K562 (cell line): ENCODE data around the gene MPPED1. TPM values are rescaled to one million over a fixed set of nuclear protein-coding genes. Genes with fewer than 3 reads are reported as not detected.

Experiments
- ATAC-seq: fragments of 200-7000 bp; cut with Tn5 transposase; 3 replicates; pipeline ENCODE4 v1.9.1; 2020; ENCODE audit warnings: moderate library complexity
- BruUV-seq: library from RNA; stranded (reverse); fragments of 400-500 nt; replicated peaks from 2 replicates; lab custom pipeline; 2021; lab: Mats Ljungman, UMichigan
- CTCF ChIA-PET: fragments of 300-600 bp; formaldehyde crosslinking; extraction: SDS; loops from one replicate; lab custom pipeline; 2021; ENCODE audit warnings: low intra/inter-chr PET ratio; lab: Yijun Ruan, JAX
- POLR2A ChIA-PET: fragments of 300-600, 350-650 bp; sonication (Branson Sonifier 250); formaldehyde crosslinking; extraction: SDS; loops from one replicate; lab custom pipeline; 2021; ENCODE audit warnings: antibody characterized with exemption, inconsistent platforms; lab: Yijun Ruan, JAX
- DNase-seq, 4 experiments: peaks; one replicate each; pipeline versions ENCODE4 v3.0.0 to v3.0.0-alpha.2; 2011 to 2018; ENCODE audit warnings: low spot score in 3 of 4, mixed read lengths in 3 of 4; ENCODE audit errors: extremely low read depth in 1 of 4
- FAIRE-seq: peaks from 2 replicates; lab custom pipeline; 2011; peaks lifted over from hg19 to GRCh38; lab: Jason Lieb, UNC
- H2AFZ ChIP-seq: 2 replicates; pipeline ENCODE4 v1.6.0; 2011; ENCODE audit warnings: low read depth, low read length, control low read depth, inconsistent platforms
- H3K27ac ChIP-seq: fragments of 200-600 bp; 3 replicates; pipeline ENCODE4 v1.8.0; 2011; ENCODE audit warnings: low read depth, mild to moderate bottlenecking, control low read depth, inconsistent platforms, low read length, moderate library complexity, mixed read lengths; ENCODE audit errors: extremely low read depth
- H3K27me3 ChIP-seq, 2 experiments: fragments of 300-600 bp in 1 of 2; 2 replicates in 1 of 2; 3 replicates in 1 of 2; pipeline versions ENCODE4 v1.6.0 to v1.8.0; 2011; ENCODE audit warnings: inconsistent platforms in 2 of 2, low read length in 2 of 2, mild to moderate bottlenecking in 1 of 2, mixed read lengths in 1 of 2, moderate library complexity in 1 of 2; ENCODE audit not compliant: control insufficient read depth in 2 of 2, insufficient read depth in 2 of 2
- H3K36me3 ChIP-seq: fragments of 300-600 bp; 3 replicates; pipeline ENCODE4 v1.8.0; 2011; ENCODE audit warnings: mild to moderate bottlenecking, low read length, inconsistent platforms; ENCODE audit not compliant: control insufficient read depth, insufficient read depth
- H3K4me1 ChIP-seq, 2 experiments: fragments of 200-600 bp in 1 of 2; replicated peaks in 1 of 2; 2 replicates in 1 of 2; 3 replicates in 1 of 2; pipeline versions ENCODE4 v1.5.1 to v1.8.0; 2011; ENCODE audit warnings: inconsistent platforms in 2 of 2, low read length in 2 of 2, mild to moderate bottlenecking in 1 of 2, mixed read lengths in 1 of 2, moderate library complexity in 1 of 2; ENCODE audit not compliant: control insufficient read depth in 2 of 2, insufficient read depth in 2 of 2
- H3K4me2 ChIP-seq: 2 replicates; pipeline ENCODE4 v1.6.1; 2011; ENCODE audit warnings: low read length, control low read depth, inconsistent platforms, mixed read lengths; ENCODE audit not compliant: insufficient read depth
- H3K4me3 ChIP-seq: fragments of 200-600 bp; sonication (generic), shearing (Covaris generic); 2 replicates; pipeline ENCODE4 v1.5.1; 2016; ENCODE audit warnings: control low read depth, inconsistent platforms
- H3K79me2 ChIP-seq: fragments of 200-600 bp; 3 replicates; pipeline ENCODE4 v1.8.0; 2011; ENCODE audit warnings: low read length, inconsistent platforms; ENCODE audit not compliant: control insufficient read depth, insufficient read depth
- H3K9ac ChIP-seq, 2 experiments: 2 replicates each; pipeline versions ENCODE4 v1.6.0 to v1.6.1; 2011; ENCODE audit warnings: low read depth in 2 of 2, low read length in 2 of 2, control low read depth in 1 of 2, inconsistent platforms in 1 of 2, mild to moderate bottlenecking in 1 of 2, mixed read lengths in 1 of 2; ENCODE audit not compliant: insufficient read depth in 1 of 2
- H3K9me1 ChIP-seq: one replicate; pipeline ENCODE4 v1.6.0; 2011; ENCODE audit warnings: inconsistent platforms, mild to moderate bottlenecking, low read length, moderate library complexity; ENCODE audit not compliant: control insufficient read depth, insufficient read depth
- H3K9me3 ChIP-seq: replicated peaks from 2 replicates; pipeline ENCODE4 v1.5.1; 2011; ENCODE audit warnings: low read depth, low read length, inconsistent platforms; ENCODE audit not compliant: control insufficient read depth, insufficient read depth
- H4K20me1 ChIP-seq: replicated peaks from 2 replicates; pipeline ENCODE4 v1.6.1; 2011; ENCODE audit warnings: low read length, inconsistent platforms, mixed read lengths; ENCODE audit not compliant: control insufficient read depth, insufficient read depth
- BCOR ChIP-seq: fragments of 450-650 bp; IDR thresholded peaks from 2 replicates; pipeline ENCODE4 v1.6.1; 2016
- CC2D1A ChIP-seq: fragments of 450-650 bp; IDR thresholded peaks from 2 replicates; pipeline ENCODE4 v1.6.1; 2017; ENCODE audit warnings: mild to moderate bottlenecking
- EGR1 ChIP-seq: fragments of 450-650 bp; conservative IDR thresholded peaks from 2 replicates; pipeline ENCODE4 v1.6.1; 2017; ENCODE audit warnings: mild to moderate bottlenecking
- KLF13 ChIP-seq: fragments of 450-650 bp; IDR thresholded peaks from 2 replicates; pipeline ENCODE4 v1.6.1; 2016; ENCODE audit warnings: missing genetic modification characterization, low read depth, mild to moderate bottlenecking, missing compliant biosample characterization, moderate library complexity, borderline replicate concordance
- MYNN ChIP-seq, 2 experiments: sonication (generic); formaldehyde crosslinking in 1 of 2; IDR thresholded peaks; 2 replicates each; pipeline versions ENCODE4 v1.5.0 to v1.6.1; 2016 to 2020; ENCODE audit warnings: antibody characterized with exemption in 1 of 2, missing genetic modification reagents in 1 of 2
- NUFIP1 ChIP-seq: fragments of 450-650 bp; IDR thresholded peaks from 2 replicates; pipeline ENCODE4 v1.6.1; 2018; ENCODE audit not compliant: partially characterized antibody
- PHB2 ChIP-seq: fragments of 450-650 bp; IDR thresholded peaks from 2 replicates; pipeline ENCODE4 v1.6.1; 2017; ENCODE audit warnings: low read depth
- ZBTB17 ChIP-seq: fragments of 450-650 bp; formaldehyde crosslinking; IDR thresholded peaks from 2 replicates; pipeline ENCODE4 v1.4.0; 2020; ENCODE audit warnings: mild to moderate bottlenecking
- ZFP30 ChIP-seq: fragments of 250-450 bp; sonication (Bioruptor Pico); IDR thresholded peaks from 2 replicates; pipeline ENCODE4 v1.8.0; 2022; ENCODE audit warnings: moderate library complexity, mild to moderate bottlenecking, inconsistent platforms, borderline replicate concordance
- ZNF133 ChIP-seq: fragments of 250-450 bp; sonication (Bioruptor Pico); IDR thresholded peaks from 2 replicates; pipeline ENCODE4 v1.4.0; 2020; ENCODE audit warnings: mild to moderate bottlenecking
- ZNF24 ChIP-seq: fragments of 450-650 bp; IDR thresholded peaks from 2 replicates; pipeline ENCODE4 v1.6.1; 2016
- ZNF324 ChIP-seq: fragments of 250-450 bp; sonication (Bioruptor Pico); IDR thresholded peaks from 2 replicates; pipeline ENCODE4 v1.4.0; 2020; ENCODE audit warnings: mild to moderate bottlenecking
- ZNF408 ChIP-seq: fragments of 250-450 bp; sonication (Bioruptor Pico); IDR thresholded peaks from 2 replicates; pipeline ENCODE4 v1.4.0; 2020; ENCODE audit warnings: low read depth, mild to moderate bottlenecking, moderate library complexity
- ZNF444 ChIP-seq: fragments of 250-450 bp; sonication (Bioruptor Pico); IDR thresholded peaks from 2 replicates; pipeline ENCODE4 v1.4.0; 2020; ENCODE audit warnings: mild to moderate bottlenecking, moderate library complexity
- ZNF589 ChIP-seq: fragments of 200-800 bp; sonication (Bioruptor generic); IDR thresholded peaks from 2 replicates; pipeline ENCODE4 v1.6.1; 2016; ENCODE audit warnings: low read depth, missing genetic modification characterization, missing compliant biosample characterization
- ZNF717 ChIP-seq: fragments of 250-450 bp; sonication (Bioruptor Pico); IDR thresholded peaks from 2 replicates; pipeline ENCODE4 v1.5.0; 2021
- WGBS: fragments of 100-300 bp; shearing (Covaris generic); methylation state at CpG from one replicate; pipeline ENCODE4 v1.1.6; 2016; ENCODE audit warnings: low coverage, mixed read lengths; ENCODE audit not compliant: insufficient coverage; ENCODE audit errors: missing lambda C conversion rate; 5-methylcytosine and 5-hydroxymethylcytosine counted together
- in situ Hi-C: fragments of 300-500 bp; cut with MboI; formaldehyde crosslinking; loops from 4 replicates; pipeline ENCODE4 v1.15.0; 2018; ENCODE audit warnings: inconsistent platforms, mixed read lengths
- intact Hi-C: fragments of 100-400 bp; cut with micrococcal nuclease; formaldehyde crosslinking; loops from 2 replicates; pipeline ENCODE4 v1.14.2; 2022
- polyA plus RNA-seq, 8 experiments: library from polyadenylated mRNA; depleted of rRNA in 4 of 8; stranded (reverse) in 5 of 8; unstranded in 3 of 8; fragments of >200 nt; fragmentation: Nextera tagmentation in 2 of 8; fragmentation: Illumina TruSeq in 1 of 8; extraction: Ambion mirVana in 2 of 8; extraction: Trizol in 1 of 8; gene quantifications; 2 replicates each; pipeline versions ENCODE4 v1.2.1 to v1.2.3, GENCODE V29; 2011 to 2014; ENCODE audit warnings: inconsistent platforms in 1 of 8, missing spikeins in 1 of 8
- total RNA-seq, 7 experiments: library from RNA; depleted of rRNA in 6 of 7; stranded (reverse); fragments of >200 nt in 6 of 7; fragmentation: Illumina TruSeq in 2 of 7; extraction: Trizol in 2 of 7; gene quantifications; 2 replicates each; pipeline versions ENCODE4 v1.2.1 to v1.2.3, GENCODE V29; 2011 to 2021; ENCODE audit warnings: low replicate concordance in 1 of 7
- TF ChIP-seq, protein P1 (sequence below): sonication (generic); formaldehyde crosslinking; IDR thresholded peaks from 2 replicates; pipeline ENCODE4 v1.8.1; 2022; ENCODE audit warnings: missing genetic modification reagents
- TF ChIP-seq, protein P2 (sequence below): fragments of 450-650 bp; conservative IDR thresholded peaks from 2 replicates; pipeline ENCODE4 v1.6.1; 2016; ENCODE audit warnings: missing genetic modification characterization, low read depth, mild to moderate bottlenecking, missing compliant biosample characterization, moderate library complexity

Gene MPPED1
- total and polyA plus RNA-seq, 9 of the 15 experiments (the other 6 are each of a cell fraction or from before 2014, with no cell fraction given) = not detected

DNA sequence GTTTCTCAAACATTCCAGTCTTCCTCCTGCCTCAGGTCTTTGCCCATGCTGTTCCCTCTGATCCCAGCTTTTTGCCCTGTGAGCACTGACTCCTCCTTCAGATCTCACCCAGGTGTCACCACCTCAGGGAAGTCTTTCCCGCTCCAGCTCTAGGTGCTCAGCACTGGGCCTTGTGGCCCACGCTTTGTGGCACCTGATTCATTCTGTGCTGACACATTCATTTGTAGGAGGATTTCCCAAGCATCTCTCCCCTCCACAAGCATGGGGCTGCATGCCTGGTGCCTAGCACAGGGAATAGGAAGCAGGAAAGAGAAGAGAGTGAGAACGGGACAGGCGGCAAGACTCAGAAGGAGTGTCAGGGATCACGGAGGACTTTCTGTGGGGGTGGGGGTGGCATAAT lies 17.6 kb downstream of the MPPED1 start:
- Histone ChIP-seq H2AFZ (no peak overlapping the region), H3K9ac (no peak overlapping the region), H3K36me3 (no peaks in the 10 kb centered on the region), H3K4me2 (no peak overlapping the region), H3K4me3 (no peak overlapping the region), H3K4me1 (no peaks in the 10 kb centered on the region), H4K20me1 (no peaks in the 10 kb centered on the region; the same call in 1 of the 2 replicates), H3K9me3 (no peaks in the 10 kb centered on the region), H3K79me2 (no peaks in the 10 kb centered on the region), H3K27ac (no peak overlapping the region), H3K9me1 (no peaks in the 10 kb centered on the region), H3K27me3 (peaks cover 0 to 28% of the 10 kb centered on the region in 2 experiments; a peak in 4 of 5 replicates)
- ATAC-seq = no peak
- WGBS = 5% methylated on average over 3 of the region's 5 CpGs
- in situ Hi-C loops (no loop called here), intact Hi-C loops (no loop called here)
- no peak for TF ChIP-seq EGR1
- TF ChIP-seq, protein P1, sequence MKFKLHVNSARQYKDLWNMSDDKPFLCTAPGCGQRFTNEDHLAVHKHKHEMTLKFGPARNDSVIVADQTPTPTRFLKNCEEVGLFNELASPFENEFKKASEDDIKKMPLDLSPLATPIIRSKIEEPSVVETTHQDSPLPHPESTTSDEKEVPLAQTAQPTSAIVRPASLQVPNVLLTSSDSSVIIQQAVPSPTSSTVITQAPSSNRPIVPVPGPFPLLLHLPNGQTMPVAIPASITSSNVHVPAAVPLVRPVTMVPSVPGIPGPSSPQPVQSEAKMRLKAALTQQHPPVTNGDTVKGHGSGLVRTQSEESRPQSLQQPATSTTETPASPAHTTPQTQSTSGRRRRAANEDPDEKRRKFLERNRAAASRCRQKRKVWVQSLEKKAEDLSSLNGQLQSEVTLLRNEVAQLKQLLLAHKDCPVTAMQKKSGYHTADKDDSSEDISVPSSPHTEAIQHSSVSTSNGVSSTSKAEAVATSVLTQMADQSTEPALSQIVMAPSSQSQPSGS = no peak
- no peak for TF ChIP-seq ZNF408 (CRISPR knock-in tag)
- TF ChIP-seq ZBTB17 (CRISPR knock-in tag) = no peak
- TF ChIP-seq KLF13 (tag) = no peak
- no peak for TF ChIP-seq ZNF24
- no peak for TF ChIP-seq PHB2
- TF ChIP-seq ZNF133 (CRISPR knock-in tag) = no peak
- no peak for TF ChIP-seq ZFP30 (CRISPR knock-in tag)
- no peak for TF ChIP-seq ZNF444
- no peak for TF ChIP-seq NUFIP1
- no peak for TF ChIP-seq MYNN (IDR thresholded peaks at IDR 0.05)
- no peak for TF ChIP-seq MYNN (CRISPR knock-in tag; IDR thresholded peaks at IDR 0.05)
- no peak for TF ChIP-seq ZNF717 (CRISPR knock-in tag)
- no peak for TF ChIP-seq CC2D1A
- no peak for TF ChIP-seq ZNF324 (CRISPR knock-in tag)
- TF ChIP-seq, protein P2, sequence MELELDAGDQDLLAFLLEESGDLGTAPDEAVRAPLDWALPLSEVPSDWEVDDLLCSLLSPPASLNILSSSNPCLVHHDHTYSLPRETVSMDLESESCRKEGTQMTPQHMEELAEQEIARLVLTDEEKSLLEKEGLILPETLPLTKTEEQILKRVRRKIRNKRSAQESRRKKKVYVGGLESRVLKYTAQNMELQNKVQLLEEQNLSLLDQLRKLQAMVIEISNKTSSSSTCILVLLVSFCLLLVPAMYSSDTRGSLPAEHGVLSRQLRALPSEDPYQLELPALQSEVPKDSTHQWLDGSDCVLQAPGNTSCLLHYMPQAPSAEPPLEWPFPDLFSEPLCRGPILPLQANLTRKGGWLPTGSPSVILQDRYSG = no peak
- no peak for TF ChIP-seq ZNF589 (CRISPR knock-in tag)
- TF ChIP-seq BCOR = no peak
- CTCF ChIA-PET = no interaction called here
- DNase-seq = no peak
- FAIRE-seq = no peak
- POLR2A ChIA-PET = no interaction called here
- BruUV-seq = no TSS peak
